ENCODE data around the gene HLA-DOA. TPM values are rescaled to one million over a fixed set of nuclear protein-coding genes. Genes with fewer than 3 reads are reported as not detected.

The HLA-DOA gene
- total and polyA plus RNA-seq, 2 of the 8 experiments (the other 6 are each of a cell fraction or from before 2014, with no cell fraction given) = 23.7 to 89.0 TPM

GRCh38 chr6:32968867-32969684, 40.3 kb downstream of the HLA-DOA start (continued):
- no peak for TF ChIP-seq TCF12 (IDR thresholded peaks at IDR 0.05; ENCODE audit: low read depth, low read length)
- TF ChIP-seq CHD7 (IDR thresholded peaks at IDR 0.05; ENCODE audit: insufficient replicate concordance, low read length) = peak; percentile 20
- TF ChIP-seq BCL11A (IDR thresholded peaks at IDR 0.05; ENCODE audit: low read depth in 2 of 2, low read length in 2 of 2) = no peak
- peak; percentile 19; the same call in 1 of the 2 replicates for TF ChIP-seq GTF2F1 (IDR thresholded peaks at IDR 0.05; ENCODE audit: borderline replicate concordance, low read depth, low read length)
- TF ChIP-seq JUND (IDR thresholded peaks at IDR 0.05; ENCODE audit: low read length) = no peak
- TF ChIP-seq NRF1 (IDR thresholded peaks at IDR 0.05; ENCODE audit: low read depth, low read length) = no peak
- TF ChIP-seq CBX8 (IDR thresholded peaks at IDR 0.05; ENCODE audit: borderline replicate concordance, low read depth, low read length) = no peak
- TF ChIP-seq HDAC6 (IDR thresholded peaks at IDR 0.05; ENCODE audit: low read depth, low read length) = no peak
- peak; percentile 80 for TF ChIP-seq TBP (IDR thresholded peaks at IDR 0.05; ENCODE audit: low read depth, low read length)
- no peak for TF ChIP-seq EZH2 (IDR thresholded peaks at IDR 0.05; ENCODE audit: low read depth, low read length, severe bottlenecking)
- peak; percentile 98 for TF ChIP-seq TAF1 (IDR thresholded peaks at IDR 0.05; ENCODE audit: low read depth, low read length)

Measured in H1 (cell line).